Uterus (tissue), 2 donors: ENCODE results near the gene SCGB2A2.

Experiments
- CTCF ChIP-seq, 4 experiments: fragments of 200-600 bp in 2 of 4; fragments of 450-650 bp in 2 of 4; sonication (generic) in 2 of 4; IDR thresholded peaks; one replicate each; pipeline ENCODE4 v1.5.1; 2016 to 2019; ENCODE audit warnings: antibody characterized with exemption in 4 of 4, mild to moderate bottlenecking in 2 of 4, moderate library complexity in 1 of 4
- POLR2A ChIP-seq, 2 donors: fragments of 450-650 bp; IDR thresholded peaks; one replicate each; pipeline ENCODE4 v1.6.1; 2016; ENCODE audit warnings: antibody characterized with exemption in 2 of 2, mild to moderate bottlenecking in 1 of 2, moderate library complexity in 1 of 2

- TF ChIP-seq CTCF (IDR thresholded peaks at IDR 0.05) (no peak), POLR2A (IDR thresholded peaks at IDR 0.05) (no peak)
These were observed 38.0 kb downstream of the SCGB2A2 start for GRCh38 chr11:62307950-62308349.
